Hepatocyte (in vitro differentiated cells): ENCODE measurements around the gene KCNMA1.

Experiments used
- EZH2 ChIP-seq: fragments of 200-600 bp; sonication (generic); IDR thresholded peaks from 2 replicates; pipeline ENCODE4 v1.6.1; 2016; ENCODE audit warnings: antibody characterized with exemption, mild to moderate bottlenecking, borderline replicate concordance
- EZH2phosphoT487 ChIP-seq: fragments of 200-600 bp; sonication (generic); IDR thresholded peaks from one replicate; pipeline ENCODE4 v1.6.1; 2018; ENCODE audit warnings: antibody characterized with exemption, mild to moderate bottlenecking, low read depth, moderate library complexity; ENCODE audit not compliant: unreplicated experiment, severe bottlenecking
- TF ChIP-seq, protein P1 (sequence below): fragments of 200-600 bp; sonication (generic); IDR thresholded peaks from 2 replicates; pipeline ENCODE4 v1.5.1; 2016; ENCODE audit warnings: antibody characterized with exemption, mild to moderate bottlenecking; ENCODE audit not compliant: poor library complexity

DNA sequence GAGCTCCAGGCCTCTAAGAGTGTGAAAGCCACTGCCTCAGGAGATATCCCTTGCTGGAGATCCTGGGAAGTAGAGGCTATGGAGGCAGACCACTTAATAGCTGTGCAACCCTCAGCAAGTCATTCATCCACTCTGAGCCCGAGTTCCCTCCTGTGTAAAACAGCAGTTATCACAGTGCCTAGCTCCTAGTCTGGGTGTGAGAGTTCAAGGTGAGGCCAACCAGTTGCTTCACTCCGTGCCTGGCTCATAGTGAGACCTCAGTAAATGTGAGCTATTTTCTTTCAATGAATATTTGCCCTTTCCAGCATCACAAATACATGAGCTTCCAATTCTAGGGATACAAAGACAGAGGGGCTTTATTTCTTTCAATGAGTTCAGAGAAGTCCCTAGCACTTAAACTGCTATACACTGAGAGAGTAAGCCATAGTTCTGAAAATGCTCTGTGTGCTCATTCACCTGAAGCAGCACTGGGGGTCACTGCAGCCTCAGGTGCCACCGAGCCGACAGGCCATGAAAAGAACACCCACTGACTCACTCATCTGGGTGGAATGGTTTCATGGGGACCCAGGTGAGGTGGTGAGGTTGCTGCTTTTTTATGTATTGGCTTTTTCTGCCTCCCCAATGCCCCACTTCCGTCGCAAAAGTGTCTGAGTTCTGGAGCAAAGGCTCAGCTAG, 259.8 kb downstream of the KCNMA1 start:
- TF ChIP-seq EZH2phosphoT487, result no peak
- TF ChIP-seq EZH2, result no peak
- TF ChIP-seq, protein P1, sequence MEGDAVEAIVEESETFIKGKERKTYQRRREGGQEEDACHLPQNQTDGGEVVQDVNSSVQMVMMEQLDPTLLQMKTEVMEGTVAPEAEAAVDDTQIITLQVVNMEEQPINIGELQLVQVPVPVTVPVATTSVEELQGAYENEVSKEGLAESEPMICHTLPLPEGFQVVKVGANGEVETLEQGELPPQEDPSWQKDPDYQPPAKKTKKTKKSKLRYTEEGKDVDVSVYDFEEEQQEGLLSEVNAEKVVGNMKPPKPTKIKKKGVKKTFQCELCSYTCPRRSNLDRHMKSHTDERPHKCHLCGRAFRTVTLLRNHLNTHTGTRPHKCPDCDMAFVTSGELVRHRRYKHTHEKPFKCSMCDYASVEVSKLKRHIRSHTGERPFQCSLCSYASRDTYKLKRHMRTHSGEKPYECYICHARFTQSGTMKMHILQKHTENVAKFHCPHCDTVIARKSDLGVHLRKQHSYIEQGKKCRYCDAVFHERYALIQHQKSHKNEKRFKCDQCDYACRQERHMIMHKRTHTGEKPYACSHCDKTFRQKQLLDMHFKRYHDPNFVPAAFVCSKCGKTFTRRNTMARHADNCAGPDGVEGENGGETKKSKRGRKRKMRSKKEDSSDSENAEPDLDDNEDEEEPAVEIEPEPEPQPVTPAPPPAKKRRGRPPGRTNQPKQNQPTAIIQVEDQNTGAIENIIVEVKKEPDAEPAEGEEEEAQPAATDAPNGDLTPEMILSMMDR, result peak; percentile 32
